Loucy (cell line): ENCODE data around the gene BICD2.

Experiments
- H2AFZ ChIP-seq: fragments of 200-600 bp; sonication (generic); 2 replicates; pipeline ENCODE4 v1.6.0; 2016; ENCODE audit warnings: antibody characterized with exemption, mild to moderate bottlenecking, low read length, moderate library complexity
- H3F3A ChIP-seq: fragments of 200-600 bp; 2 replicates; pipeline ENCODE4 v1.6.0; 2016; ENCODE audit warnings: antibody characterized with exemption, low read depth, mild to moderate bottlenecking
- H3K27me3 ChIP-seq: fragments of 200-600 bp; sonication (generic); 2 replicates; pipeline ENCODE4 v1.6.1; 2014; ENCODE audit warnings: low read length, mild to moderate bottlenecking; ENCODE audit not compliant: insufficient read depth, poor library complexity, severe bottlenecking
- H3K36me3 ChIP-seq: fragments of 200-600 bp; sonication (generic); 2 replicates; pipeline ENCODE4 v1.6.1; 2016; ENCODE audit warnings: low read length; ENCODE audit not compliant: insufficient read depth
- H3K4me1 ChIP-seq: fragments of 200-600 bp; sonication (generic); 2 replicates; pipeline ENCODE4 v1.5.1; 2014; ENCODE audit warnings: low read length, mild to moderate bottlenecking; ENCODE audit not compliant: insufficient read depth, poor library complexity, severe bottlenecking
- H3K4me2 ChIP-seq: fragments of 200-600 bp; sonication (generic); 2 replicates; pipeline ENCODE4 v1.6.0; 2014; ENCODE audit warnings: antibody characterized with exemption, low read length, low read depth, mild to moderate bottlenecking; ENCODE audit not compliant: poor library complexity, severe bottlenecking
- H3K4me3 ChIP-seq: fragments of 200-600 bp; sonication (generic); 2 replicates; pipeline ENCODE4 v1.5.1; 2014; ENCODE audit warnings: low read length, mild to moderate bottlenecking, mixed read lengths; ENCODE audit not compliant: poor library complexity, severe bottlenecking
- H3K79me2 ChIP-seq: fragments of 200-600 bp; sonication (generic); 2 replicates; pipeline ENCODE4 v1.6.1; 2014; ENCODE audit warnings: low read length; ENCODE audit not compliant: insufficient read depth
- H3K9ac ChIP-seq: fragments of 200-600 bp; sonication (generic); 2 replicates; pipeline ENCODE4 v1.6.0; 2014; ENCODE audit warnings: mild to moderate bottlenecking, low read depth, low read length, moderate library complexity; ENCODE audit not compliant: poor library complexity, severe bottlenecking
- H3K9me2 ChIP-seq: fragments of 200-600 bp; sonication (generic); replicated peaks from 2 replicates; pipeline ENCODE4 v1.6.1; 2016; ENCODE audit warnings: low read depth, low read length, mixed read lengths
- H3K9me3 ChIP-seq: fragments of 200-600 bp; sonication (generic); 2 replicates; pipeline ENCODE4 v1.6.1; 2014; ENCODE audit warnings: mild to moderate bottlenecking, antibody characterized with exemption, low read length, low read depth; ENCODE audit not compliant: insufficient read depth
- H4K20me1 ChIP-seq: fragments of 200-600 bp; sonication (generic); 2 replicates; pipeline ENCODE4 v1.6.0; 2014; ENCODE audit warnings: antibody characterized with exemption, low read length, mild to moderate bottlenecking; ENCODE audit not compliant: insufficient read depth, poor library complexity, severe bottlenecking
- EZH2phosphoT487 ChIP-seq: fragments of 200-600 bp; IDR thresholded peaks from 2 replicates; pipeline ENCODE4 v1.6.1; 2018; ENCODE audit warnings: antibody characterized with exemption, mild to moderate bottlenecking, moderate library complexity, borderline replicate concordance
- TF ChIP-seq, protein P1 (sequence below): fragments of 200-600 bp; sonication (generic); conservative IDR thresholded peaks from 2 replicates; pipeline ENCODE4 v1.5.1; 2014; ENCODE audit warnings: mild to moderate bottlenecking, antibody characterized with exemption, low read length

The BICD2 gene

DNA sequence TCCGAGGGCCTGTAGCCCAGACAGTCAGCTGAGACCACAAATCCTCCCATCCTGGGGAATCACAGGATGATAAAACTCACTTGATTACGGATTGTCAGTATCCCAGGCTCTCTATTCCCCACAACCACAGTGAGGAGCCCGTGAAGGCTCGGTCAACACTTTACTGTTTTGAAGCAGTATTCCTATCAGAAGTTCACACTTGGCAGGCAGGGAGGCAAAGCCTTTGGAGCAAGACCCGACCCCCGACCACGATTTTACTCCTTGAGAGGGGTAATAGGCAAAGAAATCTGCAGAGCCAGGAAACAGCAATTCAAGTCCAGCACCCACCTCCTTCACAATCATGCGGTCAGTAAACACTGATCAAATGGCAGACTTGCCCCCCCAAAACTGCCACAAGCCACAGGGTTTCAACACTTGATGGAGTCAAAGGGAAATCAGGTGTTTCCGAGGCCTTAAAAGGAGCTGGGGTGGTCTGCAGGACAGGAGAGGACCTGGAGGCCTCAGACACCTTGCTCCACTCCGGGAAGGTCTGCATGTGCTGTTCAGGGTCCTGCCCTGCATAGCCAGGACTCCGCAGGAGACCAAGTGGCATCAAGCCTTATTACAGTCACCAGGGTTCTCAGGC lies 25.2 kb downstream of the BICD2 start:
- TF ChIP-seq, protein P1, sequence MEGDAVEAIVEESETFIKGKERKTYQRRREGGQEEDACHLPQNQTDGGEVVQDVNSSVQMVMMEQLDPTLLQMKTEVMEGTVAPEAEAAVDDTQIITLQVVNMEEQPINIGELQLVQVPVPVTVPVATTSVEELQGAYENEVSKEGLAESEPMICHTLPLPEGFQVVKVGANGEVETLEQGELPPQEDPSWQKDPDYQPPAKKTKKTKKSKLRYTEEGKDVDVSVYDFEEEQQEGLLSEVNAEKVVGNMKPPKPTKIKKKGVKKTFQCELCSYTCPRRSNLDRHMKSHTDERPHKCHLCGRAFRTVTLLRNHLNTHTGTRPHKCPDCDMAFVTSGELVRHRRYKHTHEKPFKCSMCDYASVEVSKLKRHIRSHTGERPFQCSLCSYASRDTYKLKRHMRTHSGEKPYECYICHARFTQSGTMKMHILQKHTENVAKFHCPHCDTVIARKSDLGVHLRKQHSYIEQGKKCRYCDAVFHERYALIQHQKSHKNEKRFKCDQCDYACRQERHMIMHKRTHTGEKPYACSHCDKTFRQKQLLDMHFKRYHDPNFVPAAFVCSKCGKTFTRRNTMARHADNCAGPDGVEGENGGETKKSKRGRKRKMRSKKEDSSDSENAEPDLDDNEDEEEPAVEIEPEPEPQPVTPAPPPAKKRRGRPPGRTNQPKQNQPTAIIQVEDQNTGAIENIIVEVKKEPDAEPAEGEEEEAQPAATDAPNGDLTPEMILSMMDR = no peak
- TF ChIP-seq EZH2phosphoT487 = no peak
- Histone ChIP-seq H4K20me1 (peaks cover 70% of the 10 kb centered on the region), H3K79me2 (peaks cover 95% of the 10 kb centered on the region), H3K9ac (no peak overlapping the region), H2AFZ (no peak overlapping the region), H3K36me3 (no peaks in the 10 kb centered on the region), H3K9me2 (no peaks in the 10 kb centered on the region), H3K9me3 (no peaks in the 10 kb centered on the region), H3F3A (no peaks in the 10 kb centered on the region), H3K27me3 (no peaks in the 10 kb centered on the region), H3K4me1 (peaks cover 24% of the 10 kb centered on the region), H3K4me3 (no peak overlapping the region), H3K4me2 (no peak overlapping the region)

DNA sequence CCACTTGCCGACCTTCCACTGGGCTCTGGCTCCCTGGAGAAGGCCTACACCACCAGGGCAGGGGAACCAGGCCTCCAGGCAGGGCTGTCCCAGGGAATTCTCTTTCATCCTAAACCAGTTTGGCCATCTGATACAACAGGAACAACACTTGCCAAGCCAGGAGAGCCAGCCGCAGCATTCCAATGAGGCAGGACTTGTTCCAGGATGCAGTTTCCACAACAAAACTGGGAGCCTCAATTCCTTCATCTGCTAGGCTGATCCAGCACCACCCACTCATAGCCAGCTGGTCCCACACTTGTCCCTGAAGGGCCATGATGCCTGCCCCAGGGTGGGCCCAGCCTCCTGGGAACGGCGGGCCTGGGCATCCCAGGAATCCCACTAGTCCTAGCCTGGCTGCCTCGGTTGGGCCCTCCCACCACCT lies 26.0 kb downstream of the BICD2 start:
- no peaks in the 10 kb centered on the region for H3K9me2 ChIP-seq
- peaks cover 25% of the 10 kb centered on the region for H3K4me1 ChIP-seq
- no peak overlapping the region for H3K4me2 ChIP-seq
- no peaks in the 10 kb centered on the region for H3F3A ChIP-seq
- no peaks in the 10 kb centered on the region for H3K36me3 ChIP-seq
- H3K4me3 ChIP-seq = no peak overlapping the region
- TF ChIP-seq EZH2phosphoT487 = no peak
- TF ChIP-seq, protein P1 = no peak
- no peaks in the 10 kb centered on the region for H3K9me3 ChIP-seq
- no peaks in the 10 kb centered on the region for H3K27me3 ChIP-seq
- H3K9ac ChIP-seq = no peak overlapping the region
- no peak overlapping the region for H2AFZ ChIP-seq
- H3K79me2 ChIP-seq = peaks cover 94% of the 10 kb centered on the region
- peaks cover 68% of the 10 kb centered on the region for H4K20me1 ChIP-seq

- H3K4me2 ChIP-seq = no peak overlapping the region
These were observed 26.9 kb downstream of the BICD2 start for GRCh38 chr9:92737611-92738299.

More at GRCh38 chr9:92737611-92738299, 26.9 kb downstream of the BICD2 start:
- H3F3A ChIP-seq = no peaks in the 10 kb centered on the region
- TF ChIP-seq, protein P1 = no peak
- TF ChIP-seq EZH2phosphoT487 = no peak
- H3K27me3 ChIP-seq = no peaks in the 10 kb centered on the region
- no peak overlapping the region for H3K9ac ChIP-seq
- H4K20me1 ChIP-seq = peaks cover 59% of the 10 kb centered on the region
- no peak overlapping the region for H2AFZ ChIP-seq
- no peaks in the 10 kb centered on the region for H3K36me3 ChIP-seq
- no peaks in the 10 kb centered on the region for H3K9me3 ChIP-seq
- no peaks in the 10 kb centered on the region for H3K9me2 ChIP-seq
- H3K4me3 ChIP-seq = no peak overlapping the region
- peaks cover 90% of the 10 kb centered on the region for H3K79me2 ChIP-seq
- H3K4me1 ChIP-seq = peaks cover 25% of the 10 kb centered on the region
